ENCODE results near the gene OLFM2. TPM values are rescaled to one million over a fixed set of nuclear protein-coding genes. Genes with fewer than 3 reads are reported as not detected.

Gene OLFM2
- total and polyA plus RNA-seq, 9 of the 15 experiments (the other 6 are each of a cell fraction or from before 2014, with no cell fraction given), result 0.10 to 0.33 (median 0.23) TPM; not detected in 4

DNA sequence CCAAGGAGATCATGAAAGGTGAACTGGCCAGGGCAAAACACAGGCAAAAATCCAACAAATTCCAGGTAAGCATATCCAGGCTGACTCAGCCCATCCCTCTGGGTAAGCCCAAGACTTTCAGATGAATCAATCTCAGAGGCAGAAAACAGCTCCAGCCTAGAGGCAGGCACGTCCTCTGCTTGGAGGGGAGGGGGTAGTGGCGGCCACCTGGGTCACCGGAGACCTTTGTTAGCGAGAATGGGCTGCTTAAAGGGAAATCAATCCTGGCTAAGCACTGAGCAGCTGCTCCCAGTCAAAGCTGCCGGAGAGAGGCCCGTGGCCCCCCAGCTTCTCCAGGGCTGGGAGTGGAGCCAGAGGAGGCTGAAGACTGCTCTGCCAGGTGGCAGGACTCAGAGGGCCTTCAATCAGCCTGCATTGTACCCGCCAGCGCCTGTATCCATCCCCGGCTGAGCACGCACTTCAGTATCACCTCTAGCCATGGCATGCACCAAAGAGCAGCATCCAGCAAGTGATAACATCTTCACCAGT is 53.0 kb downstream of the OLFM2 start:
- Histone ChIP-seq H2AFZ (ENCODE audit: low read depth, low read length) (no peak overlapping the region), H3K27me3 (ENCODE audit: control insufficient read depth in 2 of 2, insufficient read depth in 2 of 2, low read length in 2 of 2) (peaks cover 3 to 58% of the 10 kb centered on the region in 2 experiments; a peak in 3 of 5 replicates), H3K4me3 (no peak overlapping the region), H3K9me3 (replicated peaks; ENCODE audit: control insufficient read depth, insufficient read depth, low read depth, low read length) (no peaks in the 10 kb centered on the region), H3K27ac (ENCODE audit: extremely low read depth, low read depth, low read length) (no peak overlapping the region), H3K79me2 (ENCODE audit: control insufficient read depth, insufficient read depth, low read length) (no peaks in the 10 kb centered on the region), H3K9me1 (ENCODE audit: control insufficient read depth, insufficient read depth, low read length) (no peaks in the 10 kb centered on the region), H4K20me1 (replicated peaks; ENCODE audit: control insufficient read depth, insufficient read depth, low read length) (peaks cover 3% of the 10 kb centered on the region; the same call in 1 of the 2 replicates), H3K4me1 (replicated peaks in 1 of 2; ENCODE audit: control insufficient read depth in 2 of 2, insufficient read depth in 2 of 2, low read length in 2 of 2) (no peaks in the 10 kb centered on the region; a peak in 1 of 5 replicates), H3K36me3 (ENCODE audit: control insufficient read depth, insufficient read depth, low read length) (no peaks in the 10 kb centered on the region), H3K4me2 (ENCODE audit: insufficient read depth, low read length) (no peak overlapping the region), H3K9ac (ENCODE audit: insufficient read depth in 1 of 2, low read depth in 2 of 2, low read length in 2 of 2) (no peak overlapping the region; a peak in 1 of 4 replicates)
- no peak for ATAC-seq
- POLR2A ChIA-PET, result no interaction called here
- WGBS (ENCODE audit: insufficient coverage, low coverage, missing lambda C conversion rate), result 3% methylated on average over 10 of the region's 10 CpGs
- in situ Hi-C loops (cut with MboI), result no loop called here
- DNase-seq (ENCODE audit: extremely low read depth in 1 of 4, low spot score in 3 of 4), result no peak
- TF ChIP-seq, protein P1, sequence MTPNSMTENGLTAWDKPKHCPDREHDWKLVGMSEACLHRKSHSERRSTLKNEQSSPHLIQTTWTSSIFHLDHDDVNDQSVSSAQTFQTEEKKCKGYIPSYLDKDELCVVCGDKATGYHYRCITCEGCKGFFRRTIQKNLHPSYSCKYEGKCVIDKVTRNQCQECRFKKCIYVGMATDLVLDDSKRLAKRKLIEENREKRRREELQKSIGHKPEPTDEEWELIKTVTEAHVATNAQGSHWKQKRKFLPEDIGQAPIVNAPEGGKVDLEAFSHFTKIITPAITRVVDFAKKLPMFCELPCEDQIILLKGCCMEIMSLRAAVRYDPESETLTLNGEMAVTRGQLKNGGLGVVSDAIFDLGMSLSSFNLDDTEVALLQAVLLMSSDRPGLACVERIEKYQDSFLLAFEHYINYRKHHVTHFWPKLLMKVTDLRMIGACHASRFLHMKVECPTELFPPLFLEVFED (CRISPR knock-in tag; conservative IDR thresholded peaks at IDR 0.05), result no peak
- TF ChIP-seq PPARD (CRISPR knock-in tag; IDR thresholded peaks at IDR 0.05) (no peak), ARID1B (IDR thresholded peaks at IDR 0.05) (no peak)
- CTCF ChIA-PET (ENCODE audit: low intra/inter-chr PET ratio), result no interaction called here
- intact Hi-C loops (cut with micrococcal nuclease), result no loop called here
- no TSS peak for BruUV-seq (replicated peaks)
- no peak for FAIRE-seq

DNA sequence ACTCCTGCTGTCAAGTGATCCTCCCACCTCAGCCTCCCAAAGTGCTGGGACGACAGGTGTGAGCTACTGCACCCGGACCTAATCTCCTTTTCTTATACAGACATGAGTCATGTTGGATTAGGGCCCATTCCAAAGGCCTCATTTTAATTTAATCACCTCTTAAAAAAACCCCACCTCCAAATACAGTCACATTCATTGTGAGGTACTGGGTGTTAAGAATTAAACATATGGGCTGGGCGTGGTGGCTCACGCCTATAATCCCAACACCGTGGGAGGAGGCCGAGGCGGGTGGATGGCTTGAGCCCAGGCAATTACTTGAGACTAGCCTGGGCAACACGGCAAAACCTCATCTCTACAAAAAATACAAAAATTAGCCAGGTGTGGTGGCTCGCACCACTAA is 54.6 kb downstream of the OLFM2 start:
- Histone ChIP-seq H3K9ac (ENCODE audit: insufficient read depth in 1 of 2, low read depth in 2 of 2, low read length in 2 of 2) (no peak overlapping the region), H3K36me3 (ENCODE audit: control insufficient read depth, insufficient read depth, low read length) (no peaks in the 10 kb centered on the region), H2AFZ (ENCODE audit: low read depth, low read length) (no peak overlapping the region), H3K27me3 (ENCODE audit: control insufficient read depth in 2 of 2, insufficient read depth in 2 of 2, low read length in 2 of 2) (peaks cover 3 to 45% of the 10 kb centered on the region in 2 experiments; a peak in 3 of 5 replicates), H4K20me1 (replicated peaks; ENCODE audit: control insufficient read depth, insufficient read depth, low read length) (peaks cover 3% of the 10 kb centered on the region; the same call in 1 of the 2 replicates), H3K4me3 (no peak overlapping the region), H3K4me2 (ENCODE audit: insufficient read depth, low read length) (no peak overlapping the region), H3K4me1 (replicated peaks in 1 of 2; ENCODE audit: control insufficient read depth in 2 of 2, insufficient read depth in 2 of 2, low read length in 2 of 2) (no peaks in the 10 kb centered on the region; a peak in 1 of 5 replicates), H3K9me1 (ENCODE audit: control insufficient read depth, insufficient read depth, low read length) (no peaks in the 10 kb centered on the region), H3K79me2 (ENCODE audit: control insufficient read depth, insufficient read depth, low read length) (no peaks in the 10 kb centered on the region), H3K9me3 (replicated peaks; ENCODE audit: control insufficient read depth, insufficient read depth, low read depth, low read length) (no peaks in the 10 kb centered on the region), H3K27ac (ENCODE audit: extremely low read depth, low read depth, low read length) (no peak overlapping the region)
- ATAC-seq, result no peak
- WGBS (ENCODE audit: insufficient coverage, low coverage, missing lambda C conversion rate), result 7% methylated on average over 9 of the region's 9 CpGs
- BruUV-seq (replicated peaks), result no TSS peak
- intact Hi-C loops (cut with micrococcal nuclease), result no loop called here
- POLR2A ChIA-PET, result no interaction called here
- no peak for FAIRE-seq
- CTCF ChIA-PET (ENCODE audit: low intra/inter-chr PET ratio), result no interaction called here
- DNase-seq (ENCODE audit: extremely low read depth in 1 of 4, low spot score in 3 of 4), result no peak
- in situ Hi-C loops (cut with MboI), result no loop called here
- TF ChIP-seq MEF2D (tag; conservative IDR thresholded peaks at IDR 0.05; ENCODE audit: low read depth) (no peak), E2F8 (IDR thresholded peaks at IDR 0.05; ENCODE audit: low read depth, partially characterized antibody) (no peak)
- TF ChIP-seq, protein P2, sequence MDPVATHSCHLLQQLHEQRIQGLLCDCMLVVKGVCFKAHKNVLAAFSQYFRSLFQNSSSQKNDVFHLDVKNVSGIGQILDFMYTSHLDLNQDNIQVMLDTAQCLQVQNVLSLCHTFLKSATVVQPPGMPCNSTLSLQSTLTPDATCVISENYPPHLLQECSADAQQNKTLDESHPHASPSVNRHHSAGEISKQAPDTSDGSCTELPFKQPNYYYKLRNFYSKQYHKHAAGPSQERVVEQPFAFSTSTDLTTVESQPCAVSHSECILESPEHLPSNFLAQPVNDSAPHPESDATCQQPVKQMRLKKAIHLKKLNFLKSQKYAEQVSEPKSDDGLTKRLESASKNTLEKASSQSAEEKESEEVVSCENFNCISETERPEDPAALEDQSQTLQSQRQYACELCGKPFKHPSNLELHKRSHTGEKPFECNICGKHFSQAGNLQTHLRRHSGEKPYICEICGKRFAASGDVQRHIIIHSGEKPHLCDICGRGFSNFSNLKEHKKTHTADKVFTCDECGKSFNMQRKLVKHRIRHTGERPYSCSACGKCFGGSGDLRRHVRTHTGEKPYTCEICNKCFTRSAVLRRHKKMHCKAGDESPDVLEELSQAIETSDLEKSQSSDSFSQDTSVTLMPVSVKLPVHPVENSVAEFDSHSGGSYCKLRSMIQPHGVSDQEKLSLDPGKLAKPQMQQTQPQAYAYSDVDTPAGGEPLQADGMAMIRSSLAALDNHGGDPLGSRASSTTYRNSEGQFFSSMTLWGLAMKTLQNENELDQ (CRISPR knock-in tag; IDR thresholded peaks at IDR 0.05; ENCODE audit: borderline replicate concordance), result no peak
